HepG2 (cell line): ENCODE results near the gene VPS13C. TPM values are rescaled to one million over a fixed set of nuclear protein-coding genes. Genes with fewer than 3 reads are reported as not detected.

Source experiments
- ATF4 ChIP-seq, 2 experiments: fragments of 450-650 bp in 1 of 2; sonication (generic) in 1 of 2; formaldehyde crosslinking; IDR thresholded peaks; 2 replicates each; pipeline versions ENCODE4 v1.5.0 to v1.8.0; 2020 to 2022; ENCODE audit warnings: mild to moderate bottlenecking in 1 of 2, missing genetic modification reagents in 1 of 2
- BCL6 ChIP-seq: IDR thresholded peaks from 2 replicates; pipeline ENCODE4 v1.6.1; 2016; ENCODE audit warnings: missing genetic modification reagents, missing compliant biosample characterization
- KAT2B ChIP-seq: fragments of 150-350 bp; IDR thresholded peaks from 2 replicates; pipeline ENCODE4 v1.6.1; 2014; ENCODE audit warnings: low read depth, low read length, borderline replicate concordance
- MAFK ChIP-seq, 2 experiments: IDR thresholded peaks in 1 of 2; conservative IDR thresholded peaks in 1 of 2; 2 replicates each; pipeline ENCODE4 v1.6.1; 2011; ENCODE audit warnings: improper control_type of control experiment in 2 of 2, low read length in 2 of 2
- MATR3 ChIP-seq: sonication (generic); formaldehyde crosslinking; IDR thresholded peaks from 2 replicates; pipeline ENCODE4 v1.4.0; 2020; ENCODE audit warnings: missing genetic modification reagents
- PHF8 ChIP-seq: sonication (generic); formaldehyde crosslinking; IDR thresholded peaks from 2 replicates; pipeline ENCODE4 v1.5.0; 2020; ENCODE audit warnings: missing genetic modification reagents
- PLSCR1 ChIP-seq: sonication (generic); formaldehyde crosslinking; IDR thresholded peaks from 2 replicates; pipeline ENCODE4 v1.5.0; 2020; ENCODE audit warnings: missing genetic modification reagents, mild to moderate bottlenecking, borderline replicate concordance
- RBFOX2 ChIP-seq: fragments of 200-400 bp; formaldehyde crosslinking; IDR thresholded peaks from 2 replicates; pipeline ENCODE4 v1.6.1; 2017; ENCODE audit warnings: low read depth, mild to moderate bottlenecking, low read length
- ZFAT ChIP-seq: sonication (generic); formaldehyde crosslinking; conservative IDR thresholded peaks from 2 replicates; pipeline ENCODE4 v1.8.1; 2023; ENCODE audit warnings: missing genetic modification reagents, inconsistent platforms
- ZFP37 ChIP-seq: sonication (generic); formaldehyde crosslinking; IDR thresholded peaks from 2 replicates; pipeline ENCODE4 v1.4.0; 2020; ENCODE audit warnings: missing genetic modification reagents, borderline replicate concordance
- ZFYVE20 ChIP-seq: sonication (generic); formaldehyde crosslinking; IDR thresholded peaks from 2 replicates; pipeline ENCODE4 v1.8.0; 2023; ENCODE audit warnings: low read depth, mild to moderate bottlenecking, moderate library complexity, missing genetic modification reagents, borderline replicate concordance
- ZKSCAN8 ChIP-seq: IDR thresholded peaks from 2 replicates; pipeline ENCODE4 v1.6.1; 2016; ENCODE audit warnings: borderline replicate concordance, missing genetic modification reagents, missing compliant biosample characterization
- ZNF142 ChIP-seq: sonication (generic); formaldehyde crosslinking; IDR thresholded peaks from 2 replicates; pipeline ENCODE4 v1.4.0; 2020; ENCODE audit warnings: missing genetic modification reagents
- ZNF343 ChIP-seq: sonication (generic); formaldehyde crosslinking; IDR thresholded peaks from 2 replicates; pipeline ENCODE4 v1.4.0; 2020; ENCODE audit warnings: mild to moderate bottlenecking, missing genetic modification reagents
- ZNF720 ChIP-seq: sonication (generic); formaldehyde crosslinking; IDR thresholded peaks from 2 replicates; pipeline ENCODE4 v1.4.0; 2020; ENCODE audit warnings: missing genetic modification reagents
- ZNF839 ChIP-seq: sonication (generic); formaldehyde crosslinking; IDR thresholded peaks from 2 replicates; pipeline ENCODE4 v1.4.0; 2020; ENCODE audit warnings: missing genetic modification reagents, mild to moderate bottlenecking, borderline replicate concordance
- ZSCAN12 ChIP-seq: sonication (generic); formaldehyde crosslinking; IDR thresholded peaks from 2 replicates; pipeline ENCODE4 v1.9.0; 2021; ENCODE audit warnings: mild to moderate bottlenecking, missing genetic modification reagents
- polyA plus RNA-seq, 8 experiments: library from polyadenylated mRNA; depleted of rRNA in 3 of 8; stranded (reverse) in 7 of 8; unstranded in 1 of 8; fragments of >200 nt; fragmentation: Illumina TruSeq in 4 of 8; extraction: Trizol in 4 of 8; gene quantifications; 2 replicates each; pipeline versions ENCODE4 v1.2.1 to v1.2.3, GENCODE V29; 2011 to 2016; ENCODE audit warnings: low read depth in 4 of 8, missing spikeins in 1 of 8, mixed read lengths in 1 of 8; ENCODE audit not compliant: insufficient read depth in 1 of 8
- total RNA-seq, 5 experiments: library from RNA; depleted of rRNA; stranded (reverse); fragments of >200 nt; fragmentation: Illumina TruSeq; extraction: Trizol; gene quantifications; 2 replicates each; pipeline ENCODE4 v1.2.3, GENCODE V29; 2016; ENCODE audit warnings: low read depth in 1 of 5

Gene VPS13C
- total and polyA plus RNA-seq, 2 of the 13 experiments (the other 11 are each of a cell fraction or from before 2014, with no cell fraction given): 10.9 to 26.8 TPM

- TF ChIP-seq ZNF142 (peak; percentile 87; the same call in 1 of the 2 replicates), BCL6 (0 out of 2 replicates have a peak, but pooled peaks have one; percentile 39), PLSCR1 (no peak), RBFOX2 (no peak), ZNF343 (CRISPR knock-in tag) (no peak), ZSCAN12 (no peak), ZFP37 (CRISPR knock-in tag) (no peak), ZFYVE20 (CRISPR knock-in tag) (no peak), ZNF839 (no peak), MAFK (conservative IDR thresholded peaks at IDR 0.05 in 1 of 2, IDR thresholded peaks at IDR 0.05 in 1 of 2; ENCODE audit: low read length in 2 of 2) (no peak), ZNF720 (CRISPR knock-in tag) (no peak), MATR3 (no peak), ZFAT (CRISPR knock-in tag) (no peak), ATF4 (CRISPR knock-in tag; IDR thresholded peaks at IDR 0.05) (no peak), PHF8 (CRISPR knock-in tag) (peak; percentile 54; the same call in 1 of the 2 replicates), KAT2B (no peak), ZKSCAN8 (CRISPR knock-in tag) (no peak)
Measured at GRCh38 chr15:62068071-62068809, 8.0 kb upstream of the VPS13C start (continued).
